ENCODE measurements around the gene GDA.

Gene GDA

DNA sequence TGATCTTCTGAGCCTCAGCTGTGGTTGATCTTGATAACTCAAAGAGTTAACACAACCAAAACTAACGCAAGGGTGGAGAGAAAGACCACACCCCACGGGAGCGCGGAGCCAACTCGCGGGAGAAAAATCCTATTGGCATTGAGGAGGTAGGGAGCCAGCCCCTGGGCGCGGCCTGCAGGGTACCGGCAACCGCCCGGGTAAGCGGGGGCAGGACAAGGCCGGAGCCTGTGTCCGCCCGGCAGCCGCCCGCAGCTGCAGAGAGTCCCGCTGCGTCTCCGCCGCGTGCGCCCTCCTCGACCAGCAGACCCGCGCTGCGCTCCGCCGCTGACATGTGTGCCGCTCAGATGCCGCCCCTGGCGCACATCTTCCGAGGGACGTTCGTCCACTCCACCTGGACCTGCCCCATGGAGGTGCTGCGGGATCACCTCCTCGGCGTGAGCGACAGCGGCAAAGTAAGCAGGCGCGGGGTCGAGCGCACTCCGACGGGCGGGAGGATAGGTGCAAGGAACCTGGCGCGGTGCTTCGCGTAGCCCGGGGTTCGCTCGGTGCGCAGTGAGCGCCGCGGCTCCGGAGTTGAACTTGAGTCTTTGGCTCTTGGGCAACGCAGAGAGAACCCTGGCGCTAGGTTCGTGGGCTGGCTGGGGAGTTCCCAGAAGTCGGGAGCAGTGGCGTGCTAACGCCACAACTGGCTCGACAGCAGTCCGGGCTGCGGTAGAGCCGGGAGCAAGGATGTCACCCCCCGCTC is at the start of gene GDA:
Gene GDA (plus strand): TSS at position 210 of the 745 bp plus-strand sequence. CDS start 120 bp downstream, at position 330.
- no peak for DNase-seq (ENCODE audit: low read depth)

DNA sequence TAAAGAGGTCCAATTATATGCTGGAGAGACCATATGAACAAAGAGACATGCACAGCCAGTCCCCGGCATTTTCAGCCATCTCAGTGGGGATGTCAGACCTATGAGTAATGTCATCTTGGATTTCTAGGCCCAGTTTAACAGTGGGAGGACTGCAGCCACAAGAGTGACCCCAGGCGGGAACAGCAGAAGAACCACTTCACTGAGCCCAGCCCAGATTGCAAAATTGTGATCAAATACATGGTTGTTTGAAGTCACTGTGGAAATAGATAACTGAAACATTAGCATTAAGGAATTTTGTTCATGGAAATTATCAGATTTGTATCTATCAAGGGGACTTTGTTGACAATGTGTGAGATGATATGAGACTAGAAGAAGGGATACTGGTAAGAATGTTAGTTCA is 46.7 kb upstream of the GDA start:
- no peak for DNase-seq (ENCODE audit: low read depth)

DNA sequence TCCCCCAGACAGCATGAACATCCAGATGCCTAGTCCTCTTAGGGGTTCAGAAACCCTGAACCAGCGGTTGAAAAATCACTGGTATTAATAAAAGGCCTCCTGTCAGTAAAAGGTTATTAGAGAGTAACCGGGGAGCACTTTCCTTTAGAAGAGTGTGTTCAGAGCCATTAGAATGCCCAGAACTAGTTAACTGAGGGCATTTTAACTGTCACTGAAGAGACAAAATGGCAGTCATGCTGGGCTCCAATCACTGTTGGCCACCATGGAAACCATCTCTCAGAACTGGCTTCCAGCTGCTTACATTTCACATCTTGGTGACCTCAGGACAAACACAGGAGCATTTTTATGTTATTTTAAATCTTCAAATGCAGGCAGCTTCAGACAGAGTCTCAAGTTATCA is 36.2 kb upstream of the GDA start:
- DNase-seq (ENCODE audit: low read depth): no peak

DNA sequence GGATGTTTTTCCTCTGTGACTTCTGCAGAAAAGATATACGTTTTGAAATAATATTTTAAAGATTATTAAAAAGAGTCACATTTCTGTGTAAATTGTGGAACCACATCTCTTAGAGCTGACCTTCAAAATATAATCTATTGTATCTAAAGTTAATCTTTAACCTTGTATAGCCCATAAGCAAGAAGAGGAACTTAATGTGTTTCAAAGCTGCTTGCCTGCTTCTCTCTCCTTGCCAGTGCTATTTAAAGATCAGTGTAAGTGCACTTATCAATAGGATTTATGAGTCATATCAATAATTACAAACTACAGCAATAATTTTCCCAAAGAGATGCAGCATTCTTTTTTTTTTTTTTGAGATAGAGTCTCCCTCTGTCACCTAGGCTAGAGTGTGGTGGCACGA is 29.4 kb upstream of the GDA start:
- no peak for DNase-seq (ENCODE audit: low read depth)

DNA sequence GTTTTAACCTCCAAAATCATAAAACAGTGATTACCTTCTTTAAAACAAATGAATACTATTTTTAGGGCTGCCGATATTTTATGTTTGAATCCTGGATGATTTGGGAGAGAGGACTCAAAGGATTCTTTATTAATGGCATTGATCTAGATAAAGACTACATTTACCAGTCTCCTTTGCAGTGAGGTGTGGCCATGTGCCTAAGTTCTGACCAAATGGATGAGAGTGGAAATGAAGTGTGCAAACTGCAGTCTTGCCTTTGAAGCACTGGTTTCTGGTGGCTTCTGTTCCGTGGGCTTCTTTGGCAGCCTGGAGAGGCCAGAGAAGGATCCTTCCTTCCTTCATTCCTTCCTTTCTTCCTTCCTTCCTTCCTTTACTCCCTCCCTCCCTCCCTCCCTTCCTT is 24.3 kb upstream of the GDA start:
- no peak for DNase-seq (ENCODE audit: low read depth)

DNA sequence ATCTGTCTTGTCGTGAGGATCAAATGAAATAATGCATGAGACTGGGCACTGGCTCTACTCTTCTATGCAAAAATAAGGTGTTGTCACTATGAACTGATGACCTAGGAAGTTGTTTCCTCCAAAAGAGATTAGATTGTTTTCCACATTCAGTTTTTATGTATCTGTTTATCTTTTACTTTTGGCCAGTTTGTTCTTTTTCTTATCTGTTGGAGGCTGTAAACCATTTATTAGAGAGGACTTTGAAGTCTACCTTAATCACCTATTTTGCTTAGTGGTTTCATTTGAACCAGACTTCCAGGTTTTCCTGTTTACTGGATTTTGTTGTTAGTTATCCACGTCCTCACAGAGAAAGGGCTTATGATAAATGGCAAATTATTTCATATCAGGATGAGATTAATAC is 21.5 kb upstream of the GDA start:
- no peak for DNase-seq (ENCODE audit: low read depth)

DNA sequence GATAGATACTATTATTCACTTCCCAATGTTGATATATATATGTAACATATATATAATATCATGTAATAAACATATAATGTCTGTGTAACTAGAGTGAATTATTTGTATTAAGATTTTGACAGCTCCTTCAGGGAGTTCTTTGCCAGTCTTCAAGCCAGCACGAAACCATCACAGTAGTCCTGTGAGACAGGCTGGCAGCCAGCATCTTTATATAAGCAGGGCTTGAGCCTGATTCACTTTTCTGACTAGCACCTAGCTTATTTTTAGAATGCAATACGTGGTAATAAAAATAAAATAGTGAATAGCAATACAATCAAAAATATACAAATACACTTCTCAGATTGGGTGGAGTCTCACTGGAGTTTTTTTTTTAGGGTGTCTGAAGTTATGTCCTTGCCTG is 20.7 kb upstream of the GDA start:
- no peak for DNase-seq (ENCODE audit: low read depth)

DNA sequence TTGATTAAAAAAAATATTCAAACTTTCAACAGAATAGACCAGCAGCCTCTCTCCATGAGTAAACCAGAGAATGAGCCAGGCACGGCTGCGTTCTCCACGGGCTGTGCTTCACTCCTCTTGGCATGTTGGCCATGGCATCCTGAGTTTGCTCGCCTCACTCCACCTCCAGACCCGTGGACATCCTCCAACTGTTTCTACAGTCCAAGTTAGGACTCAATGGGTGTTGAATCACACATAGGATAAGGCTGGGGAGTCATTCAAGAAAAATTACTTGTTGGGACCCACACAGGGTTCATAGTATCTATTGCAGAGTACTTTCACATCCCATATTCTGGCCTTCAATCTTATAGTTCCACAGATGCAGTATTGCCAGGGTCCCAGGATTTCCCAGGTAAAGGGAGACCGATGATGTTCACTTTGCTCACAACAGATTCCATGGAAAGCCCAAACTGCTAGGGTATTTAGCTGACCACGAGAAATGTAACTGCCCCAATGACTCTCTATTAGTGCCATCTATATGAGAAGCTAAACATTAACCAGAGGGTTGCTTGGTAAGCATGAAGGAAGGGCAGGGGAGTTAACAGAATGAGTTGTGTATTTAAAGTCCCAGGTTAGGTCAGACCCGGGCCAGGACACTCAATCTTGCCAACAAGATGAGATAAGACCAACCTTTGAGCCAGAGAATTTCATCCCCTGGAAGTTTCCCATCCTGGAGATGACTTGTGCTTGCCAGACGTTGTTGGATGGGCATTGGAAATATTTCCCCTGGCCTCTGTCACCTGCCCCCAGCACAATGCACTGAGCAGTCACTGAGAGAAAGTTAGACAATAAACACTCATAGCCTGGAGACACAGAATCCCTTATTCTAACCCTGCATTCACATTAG is 19.7 kb upstream of the GDA start:
- DNase-seq (ENCODE audit: low read depth): no peak

DNA sequence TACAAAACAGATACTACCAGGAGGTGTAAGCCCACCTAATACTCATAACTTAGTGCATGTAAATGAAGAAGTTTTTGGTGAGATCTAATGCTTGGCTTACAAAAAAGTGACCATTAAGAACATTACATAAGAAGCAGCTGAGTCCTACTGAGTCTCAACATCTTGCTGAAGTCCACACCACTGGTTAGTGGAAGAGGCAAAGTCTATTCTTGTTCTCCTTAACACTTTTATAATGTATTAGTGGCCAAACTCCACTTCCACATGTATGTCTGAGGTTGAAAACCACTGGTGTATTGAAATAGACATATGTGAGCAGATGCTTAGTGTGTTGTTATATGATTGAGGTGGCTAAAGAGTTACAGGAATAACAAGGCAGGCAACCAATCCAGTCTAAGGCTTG is 18.9 kb upstream of the GDA start:
- DNase-seq (ENCODE audit: low read depth): no peak

DNA sequence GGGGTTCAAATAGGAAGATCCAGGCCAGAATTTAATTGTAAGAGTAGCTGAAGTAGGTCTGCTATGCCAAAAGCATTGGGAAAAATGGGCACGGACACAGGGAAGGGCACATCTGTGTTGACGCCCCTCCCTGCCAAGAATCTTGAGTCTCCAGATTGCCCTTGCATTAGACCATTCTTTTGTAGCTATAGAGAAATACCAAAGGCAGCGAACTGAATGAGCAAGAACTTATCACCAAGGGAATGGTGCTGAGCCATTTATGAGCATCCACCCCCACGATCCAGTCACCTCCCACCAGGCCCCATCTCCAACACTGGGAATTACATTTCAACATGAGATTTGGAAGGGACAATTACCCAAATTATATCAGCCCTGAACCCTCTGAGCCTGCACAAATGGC is 18.0 kb upstream of the GDA start:
- no peak for DNase-seq (ENCODE audit: low read depth)

DNA sequence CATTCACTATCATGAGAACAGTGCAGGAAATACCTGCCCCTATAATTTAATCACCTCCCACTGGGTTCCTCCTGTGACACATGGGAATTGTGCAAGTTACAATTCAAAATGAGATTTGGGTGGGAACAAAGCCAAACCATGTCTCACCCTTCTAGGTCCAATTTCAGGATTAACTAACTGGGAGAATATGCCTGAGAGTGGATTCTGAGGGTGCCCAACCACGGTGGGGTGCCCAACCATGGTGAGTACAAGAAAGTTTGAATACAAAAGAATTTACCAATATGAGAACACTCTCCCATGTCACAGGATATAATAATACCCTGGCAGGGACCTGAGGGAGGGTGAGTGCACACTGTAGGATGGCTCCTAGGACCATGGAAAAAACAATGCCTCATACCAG is 17.2 kb upstream of the GDA start:
- no peak for DNase-seq (ENCODE audit: low read depth)

DNA sequence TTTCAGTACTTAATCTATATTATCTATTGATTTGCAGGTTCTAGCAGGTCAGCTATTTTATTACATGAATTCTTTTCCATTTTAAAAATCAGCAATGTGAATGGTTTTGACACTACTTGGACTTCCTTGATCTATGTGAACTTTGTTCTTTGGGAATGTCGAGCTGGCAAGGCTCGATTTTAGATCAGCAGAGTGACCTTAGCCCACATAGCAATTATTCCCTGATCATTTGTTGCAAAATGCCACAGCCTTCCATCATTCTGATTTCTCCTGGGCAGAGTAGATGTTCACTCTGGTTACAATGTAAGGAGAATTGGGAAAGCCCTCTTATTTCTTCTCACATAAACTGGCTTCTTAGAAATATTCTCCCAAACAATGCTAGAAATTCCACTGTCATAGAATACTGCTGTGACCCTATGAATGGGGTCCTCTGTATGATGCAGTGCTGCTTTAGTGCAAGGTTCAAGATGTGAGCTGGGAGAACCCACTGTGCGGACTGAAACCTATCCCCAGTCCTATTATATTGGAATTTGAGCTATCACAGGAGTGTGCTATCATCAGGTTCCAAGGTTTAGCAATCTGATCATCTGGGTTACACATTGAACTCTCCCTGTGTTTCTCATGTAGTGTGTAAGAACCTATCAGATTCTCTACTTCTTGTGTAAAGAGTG is 15.7 kb upstream of the GDA start:
- DNase-seq (ENCODE audit: low read depth): no peak

DNA sequence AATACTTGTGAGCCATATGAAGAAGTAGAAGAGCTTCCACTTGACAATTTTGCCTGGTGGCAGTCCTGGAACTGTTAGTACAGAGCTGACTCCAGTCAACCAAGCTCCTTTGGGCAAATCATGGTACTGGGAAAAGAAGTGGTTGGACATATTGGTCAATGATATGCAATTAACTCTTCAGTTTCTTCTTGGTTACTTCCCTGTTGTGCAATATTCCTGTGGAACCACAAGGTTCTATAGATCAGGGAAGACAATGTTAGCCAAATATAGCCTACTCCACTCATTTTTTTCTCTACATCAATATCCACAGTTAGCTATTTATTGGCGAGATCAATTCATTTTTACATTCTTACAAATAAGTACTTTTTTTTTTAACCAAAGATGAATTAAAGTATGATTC is 14.4 kb upstream of the GDA start:
- DNase-seq (ENCODE audit: low read depth): no peak

DNA sequence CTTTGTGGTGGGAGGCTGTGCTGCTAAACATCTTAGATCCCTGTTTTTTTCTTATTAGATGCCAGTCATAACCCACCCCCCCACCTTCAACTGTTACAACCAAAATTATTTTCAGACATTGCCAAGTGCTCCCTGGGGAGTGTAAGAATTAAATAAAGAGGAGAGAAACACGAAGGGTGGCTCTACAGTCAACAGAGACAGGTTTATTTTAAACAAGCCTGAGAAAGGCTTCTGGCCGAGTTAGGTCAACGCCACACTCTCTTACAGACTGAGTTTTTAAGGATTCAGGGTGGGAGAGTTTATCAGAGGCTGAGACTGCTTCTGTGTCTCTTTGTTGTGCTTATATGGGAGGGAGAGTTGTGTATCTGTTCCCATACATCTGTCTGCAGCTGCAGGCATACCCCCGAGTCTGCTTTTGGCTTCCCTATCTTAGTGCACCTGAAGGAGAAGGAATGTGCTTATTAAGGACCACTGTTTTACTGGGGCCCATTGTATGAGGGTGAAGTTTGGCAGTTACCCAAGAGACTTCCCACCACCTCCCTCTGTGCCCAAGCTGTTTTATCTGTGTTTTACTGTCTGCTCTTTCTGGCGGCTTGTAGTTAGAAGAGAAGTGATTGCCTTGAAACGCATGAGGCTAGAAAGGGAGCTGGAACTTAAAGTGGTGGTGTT is 11.4 kb upstream of the GDA start:
- DNase-seq (ENCODE audit: low read depth): no peak

DNA sequence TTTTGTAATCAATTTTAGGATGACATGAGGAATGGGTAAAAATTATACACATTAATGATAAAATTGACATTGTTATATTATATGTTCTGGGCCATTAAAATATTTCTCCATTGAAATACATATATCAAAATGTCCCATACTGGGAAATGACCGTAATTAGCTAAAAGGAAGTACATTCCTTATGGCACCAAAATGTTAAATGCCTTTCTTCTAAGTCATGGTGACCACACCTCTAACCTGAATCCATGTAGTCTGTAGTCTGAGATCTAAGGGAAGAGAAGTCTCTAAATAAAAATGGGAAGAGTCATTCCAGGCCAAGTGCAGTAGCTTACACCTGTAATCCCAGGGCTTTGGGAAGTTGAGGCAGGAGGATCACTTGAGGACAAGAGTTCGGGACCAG is 10.0 kb upstream of the GDA start:
- no peak for DNase-seq (ENCODE audit: low read depth)

DNA sequence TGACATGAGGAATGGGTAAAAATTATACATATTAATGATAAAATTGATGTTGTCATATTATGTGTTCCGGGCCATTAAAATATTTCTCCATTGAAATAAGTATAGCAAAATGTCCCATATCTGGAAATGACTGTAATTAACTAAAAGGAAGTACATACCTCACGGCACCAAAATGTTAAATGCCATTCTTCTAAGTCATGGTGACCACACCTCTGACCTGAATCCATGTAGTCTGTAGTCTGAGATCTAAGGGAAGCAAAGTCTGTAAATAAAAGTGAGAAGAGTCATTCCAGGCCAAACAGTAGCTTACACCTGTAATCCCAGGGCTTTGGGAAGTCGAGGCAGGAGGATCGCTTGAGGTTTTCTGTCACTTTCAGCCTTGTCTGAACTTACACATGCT is 8.7 kb upstream of the GDA start:
- DNase-seq (ENCODE audit: low read depth): no peak

DNA sequence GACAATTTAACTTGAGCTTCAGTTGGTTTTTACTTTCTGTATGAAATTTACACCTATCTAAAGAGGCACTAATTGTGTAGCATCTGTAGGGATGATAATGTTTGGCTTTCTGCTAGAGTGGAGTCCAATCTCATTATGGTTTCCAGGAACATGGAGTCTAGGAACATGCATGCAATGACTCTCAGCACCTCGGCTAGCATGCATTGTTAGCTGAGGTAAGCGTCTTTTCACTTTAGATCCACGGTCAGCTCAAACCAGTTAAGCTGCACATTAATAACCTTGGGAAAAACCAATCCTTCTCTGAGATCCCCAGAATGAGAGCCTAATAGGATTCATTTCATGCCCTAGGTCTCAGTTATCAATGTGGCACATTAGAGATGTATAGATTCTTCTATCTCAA is 7.8 kb upstream of the GDA start:
- DNase-seq (ENCODE audit: low read depth): no peak

DNA sequence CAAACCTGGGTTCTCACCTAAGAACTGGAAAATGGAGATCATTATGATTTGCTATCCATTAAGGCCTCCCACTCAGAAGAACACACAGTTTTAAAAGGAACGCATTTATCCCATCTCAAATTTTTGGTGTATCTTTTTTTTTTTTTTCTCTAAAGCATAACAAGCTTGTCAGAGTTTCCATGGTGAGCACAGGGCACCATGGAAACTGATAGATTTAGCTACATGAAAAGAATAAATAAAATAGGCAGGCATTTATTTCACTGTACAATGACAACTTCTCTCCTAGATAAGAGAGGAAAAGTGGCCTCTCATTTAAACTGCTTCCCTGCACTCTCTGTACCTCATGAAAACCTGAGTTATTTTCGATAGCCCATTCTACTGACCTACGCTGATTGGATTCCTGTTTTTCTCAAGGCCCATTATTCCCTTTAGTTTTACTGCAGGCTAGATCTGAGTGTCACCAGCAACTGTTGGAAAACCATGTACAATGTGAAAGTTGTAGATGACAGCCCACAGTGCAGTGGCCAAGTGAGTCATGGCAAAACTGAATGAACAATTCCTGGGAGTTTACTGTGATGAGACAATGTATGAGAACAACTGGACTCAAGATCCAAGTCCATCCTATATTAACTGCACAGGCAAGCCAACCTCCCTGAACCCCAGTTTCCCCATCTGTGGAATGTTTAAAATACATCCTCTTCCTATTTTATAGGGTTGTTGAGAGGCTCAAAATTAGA is 4.3 kb upstream of the GDA start:
- no peak for DNase-seq (ENCODE audit: low read depth)

DNA sequence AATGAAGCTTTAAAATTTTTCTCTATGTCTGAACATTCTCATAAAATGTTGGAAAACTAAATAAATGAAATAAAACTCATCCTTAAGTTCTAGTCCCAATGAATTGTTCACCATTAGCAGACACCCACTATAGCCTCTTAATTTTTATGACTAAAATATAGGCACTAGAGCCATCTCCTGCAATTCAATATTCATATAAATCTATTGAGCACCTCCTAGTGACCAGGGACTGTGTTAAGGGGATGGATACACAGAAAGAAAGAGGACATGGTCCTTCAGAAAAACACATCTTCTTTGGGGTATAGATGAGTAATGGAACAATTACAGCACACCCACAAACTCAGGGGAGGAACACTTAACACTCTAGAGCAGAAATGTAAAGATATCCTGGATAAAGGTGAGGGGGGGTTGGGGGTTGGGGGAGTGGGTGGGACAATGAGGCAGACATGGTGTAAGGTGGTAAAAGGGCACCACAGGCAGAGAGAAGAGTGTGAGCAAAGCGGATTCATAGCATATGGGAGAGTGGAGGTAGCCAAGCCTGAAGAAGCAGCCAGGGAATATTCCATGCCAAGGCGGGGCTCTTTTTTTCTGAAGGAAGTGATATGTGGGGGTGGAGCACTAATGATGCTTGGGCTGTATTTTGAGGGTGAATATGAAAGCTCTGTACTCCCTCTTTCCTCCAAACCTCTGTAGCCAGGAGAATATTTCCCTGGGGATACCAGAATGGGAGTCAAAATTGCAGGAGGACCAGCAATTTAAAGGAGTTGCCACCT is 3.3 kb upstream of the GDA start:
- no peak for DNase-seq (ENCODE audit: low read depth)

DNA sequence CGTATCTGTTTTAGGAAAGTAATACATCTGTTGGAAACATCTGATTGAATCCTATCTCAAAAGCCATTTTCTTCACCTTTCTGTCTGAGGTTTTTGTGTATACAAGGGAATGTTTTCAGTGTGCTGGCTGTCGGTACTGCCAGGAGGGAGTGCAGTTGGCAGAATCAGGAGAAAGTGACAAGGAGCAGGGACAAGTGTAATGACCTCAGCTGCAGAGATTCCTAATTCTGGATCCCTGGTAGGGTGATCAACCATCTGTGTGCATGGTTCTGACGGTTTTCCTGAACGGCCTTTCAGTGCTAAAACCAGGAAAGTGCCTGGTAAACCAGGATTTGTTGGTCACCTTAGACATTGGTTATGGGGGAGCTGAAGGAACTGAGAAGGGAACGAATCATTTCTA is 1.6 kb upstream of the GDA start:
- DNase-seq (ENCODE audit: low read depth): no peak

DNA sequence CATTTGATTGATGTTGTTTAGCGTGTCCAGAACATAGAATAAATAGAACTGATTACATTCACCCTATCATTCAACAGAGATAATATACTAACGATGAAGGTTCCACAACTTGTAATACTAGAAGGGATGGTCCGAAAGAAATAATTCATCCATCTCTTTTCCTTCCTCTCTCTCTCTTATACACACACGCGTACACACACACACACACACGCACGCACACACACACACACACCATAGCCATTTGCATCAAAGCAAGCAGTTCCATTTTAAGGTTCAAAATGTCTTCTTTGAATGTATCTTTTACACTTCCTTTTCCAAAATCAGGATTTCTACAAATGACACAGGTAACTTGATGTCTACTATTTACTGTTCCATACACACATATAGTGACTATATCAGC is 887 bp downstream of the GDA start:
- no peak for DNase-seq (ENCODE audit: low read depth)
